Keratinocyte (primary cell): ENCODE results near the gene CLDN18. TPM values are rescaled to one million over a fixed set of nuclear protein-coding genes. Genes with fewer than 3 reads are reported as not detected.

Experiments
- DNase-seq: peaks from one replicate; pipeline ENCODE4 v3.0.0-alpha.2; 2011; ENCODE audit warnings: low read depth, missing footprints, low spot score
- FAIRE-seq: peaks from 2 replicates; lab custom pipeline; 2011; peaks lifted over from hg19 to GRCh38; lab: Jason Lieb, UNC
- H2AFZ ChIP-seq: 2 replicates; pipeline ENCODE4 v1.6.0; 2012; ENCODE audit warnings: low read length, control low read depth, inconsistent platforms; ENCODE audit not compliant: control insufficient read depth
- H3K27ac ChIP-seq: 2 replicates; pipeline ENCODE4 v1.5.1; 2011; ENCODE audit warnings: low read length; ENCODE audit not compliant: control insufficient read depth, insufficient read depth
- H3K27me3 ChIP-seq: 3 replicates; pipeline ENCODE4 v1.6.0; 2011; ENCODE audit warnings: low read length; ENCODE audit not compliant: control insufficient read depth, insufficient read depth; ENCODE audit errors: extremely low read depth
- H3K36me3 ChIP-seq, 2 experiments: 2 replicates in 1 of 2; 3 replicates in 1 of 2; pipeline ENCODE4 v1.5.1; 2011; ENCODE audit warnings: low read length in 2 of 2, mild to moderate bottlenecking in 1 of 2; ENCODE audit not compliant: control insufficient read depth in 2 of 2, insufficient read depth in 2 of 2; ENCODE audit errors: extremely low read depth in 1 of 2
- H3K4me1 ChIP-seq: 3 replicates; pipeline ENCODE4 v1.5.1; 2011; ENCODE audit warnings: low read length; ENCODE audit not compliant: control insufficient read depth, insufficient read depth; ENCODE audit errors: extremely low read depth
- H3K4me2 ChIP-seq: 3 replicates; pipeline ENCODE4 v1.6.0; 2011; ENCODE audit warnings: low read depth, low read length; ENCODE audit not compliant: control insufficient read depth, insufficient read depth; ENCODE audit errors: extremely low read depth
- H3K4me3 ChIP-seq, 3 experiments: fragments of 200-600 bp in 1 of 3; sonication (generic) in 1 of 3; 2 replicates in 2 of 3; 3 replicates in 1 of 3; pipeline ENCODE4 v1.5.1; 2011 to 2016; ENCODE audit warnings: low read length in 3 of 3, mild to moderate bottlenecking in 3 of 3, control low read depth in 2 of 3, inconsistent platforms in 1 of 3, low read depth in 1 of 3, mixed read lengths in 1 of 3, mixed run types in 1 of 3, moderate library complexity in 1 of 3; ENCODE audit not compliant: control insufficient read depth in 2 of 3, insufficient read depth in 2 of 3; ENCODE audit errors: extremely low read depth in 1 of 3
- H3K79me2 ChIP-seq: 2 replicates; pipeline ENCODE4 v1.6.0; 2012; ENCODE audit warnings: low read length; ENCODE audit not compliant: control insufficient read depth, insufficient read depth
- H3K9ac ChIP-seq: 3 replicates; pipeline ENCODE4 v1.6.0; 2011; ENCODE audit warnings: low read length; ENCODE audit not compliant: control insufficient read depth, insufficient read depth; ENCODE audit errors: extremely low read depth
- H3K9me1 ChIP-seq: 3 replicates; pipeline ENCODE4 v1.6.0; 2011; ENCODE audit warnings: low read length; ENCODE audit not compliant: control insufficient read depth, insufficient read depth; ENCODE audit errors: extremely low read depth
- H3K9me3 ChIP-seq: 2 replicates; pipeline ENCODE4 v1.5.1; 2012; ENCODE audit warnings: low read depth, low read length; ENCODE audit not compliant: control insufficient read depth
- H4K20me1 ChIP-seq: 3 replicates; pipeline ENCODE4 v1.6.0; 2011; ENCODE audit warnings: low read length; ENCODE audit not compliant: control insufficient read depth, insufficient read depth; ENCODE audit errors: extremely low read depth
- EZH2 ChIP-seq: IDR thresholded peaks from one replicate; pipeline ENCODE4 v1.6.1; 2012; ENCODE audit warnings: inconsistent platforms, mild to moderate bottlenecking, low read length, moderate library complexity
- dilution Hi-C: fragments of 300-500 bp; cut with MboI; formaldehyde crosslinking; loops from one replicate; pipeline ENCODE4 v1.7.0; 2020; ENCODE audit warnings: low sequenced_read_pairs; ENCODE audit not compliant: extremely low pct_ligation_motif_present
- polyA plus RNA-seq, 5 experiments: library from polyadenylated mRNA; depleted of rRNA in 3 of 5; stranded (reverse) in 3 of 5; stranded (forward) in 1 of 5; unstranded in 1 of 5; fragments of >200 nt; gene quantifications; 1 replicate in 1 of 5; 2 replicates in 3 of 5; 3 replicates in 1 of 5; pipeline versions ENCODE4 v1.2.1 to v1.2.3, GENCODE V29; 2011 to 2012; ENCODE audit warnings: missing spikeins in 2 of 5, low read depth in 1 of 5, low replicate concordance in 1 of 5
- TF ChIP-seq, protein P1 (sequence below), 3 experiments: IDR thresholded peaks in 1 of 3; conservative IDR thresholded peaks in 1 of 3; optimal IDR thresholded peaks in 1 of 3; 2 replicates in 2 of 3; 3 replicates in 1 of 3; pipeline versions ENCODE3 to v1.5.1; 2011; ENCODE audit warnings: low read length in 3 of 3, mild to moderate bottlenecking in 3 of 3, moderate library complexity in 2 of 3, control low read depth in 1 of 3, inconsistent platforms in 1 of 3; ENCODE audit not compliant: insufficient read depth in 2 of 3; ENCODE audit errors: extremely low read depth in 1 of 3

The CLDN18 gene
- polyA plus RNA-seq, 1 donor (not counting 4 experiments of a cell fraction or from before 2014, with no cell fraction given): not detected

DNA sequence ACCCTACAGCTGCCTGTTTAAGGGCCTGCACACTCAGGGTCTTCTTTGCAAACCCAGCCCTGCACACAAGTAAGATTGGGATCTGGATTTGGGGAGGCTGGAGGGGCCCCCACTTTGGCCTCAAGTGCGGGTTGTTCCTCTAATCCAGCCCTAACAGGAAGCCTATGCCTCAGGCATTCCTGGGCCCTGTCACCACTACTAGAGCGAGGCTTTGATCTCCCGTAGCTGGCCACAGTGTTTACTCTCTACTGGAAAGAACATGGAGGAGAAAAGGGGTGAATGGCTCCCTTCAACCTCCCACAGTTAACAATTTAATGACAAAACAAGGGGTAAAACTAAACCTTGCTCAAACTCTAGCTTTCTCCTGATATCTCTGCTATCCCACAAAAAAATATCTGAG, 57.0 kb downstream of the CLDN18 start:
- no peak overlapping the region for H2AFZ ChIP-seq
- no peak for FAIRE-seq

GRCh38 chr3:138068046-138068445, 58.1 kb downstream of the CLDN18 start:
- Histone ChIP-seq H3K9me3 (no peaks in the 10 kb centered on the region), H3K4me2 (no peak overlapping the region), H3K9me1 (no peaks in the 10 kb centered on the region), H3K36me3 (peaks cover 1 to 2% of the 10 kb centered on the region in 2 experiments), H4K20me1 (no peaks in the 10 kb centered on the region), H3K79me2 (no peaks in the 10 kb centered on the region), H3K9ac (no peak overlapping the region), H2AFZ (no peak overlapping the region), H3K4me1 (no peaks in the 10 kb centered on the region), H3K4me3 (no peak overlapping the region), H3K27ac (no peak overlapping the region), H3K27me3 (no peaks in the 10 kb centered on the region)
- FAIRE-seq (no peak), DNase-seq (no peak)
- TF ChIP-seq EZH2: no peak
- TF ChIP-seq, protein P1, sequence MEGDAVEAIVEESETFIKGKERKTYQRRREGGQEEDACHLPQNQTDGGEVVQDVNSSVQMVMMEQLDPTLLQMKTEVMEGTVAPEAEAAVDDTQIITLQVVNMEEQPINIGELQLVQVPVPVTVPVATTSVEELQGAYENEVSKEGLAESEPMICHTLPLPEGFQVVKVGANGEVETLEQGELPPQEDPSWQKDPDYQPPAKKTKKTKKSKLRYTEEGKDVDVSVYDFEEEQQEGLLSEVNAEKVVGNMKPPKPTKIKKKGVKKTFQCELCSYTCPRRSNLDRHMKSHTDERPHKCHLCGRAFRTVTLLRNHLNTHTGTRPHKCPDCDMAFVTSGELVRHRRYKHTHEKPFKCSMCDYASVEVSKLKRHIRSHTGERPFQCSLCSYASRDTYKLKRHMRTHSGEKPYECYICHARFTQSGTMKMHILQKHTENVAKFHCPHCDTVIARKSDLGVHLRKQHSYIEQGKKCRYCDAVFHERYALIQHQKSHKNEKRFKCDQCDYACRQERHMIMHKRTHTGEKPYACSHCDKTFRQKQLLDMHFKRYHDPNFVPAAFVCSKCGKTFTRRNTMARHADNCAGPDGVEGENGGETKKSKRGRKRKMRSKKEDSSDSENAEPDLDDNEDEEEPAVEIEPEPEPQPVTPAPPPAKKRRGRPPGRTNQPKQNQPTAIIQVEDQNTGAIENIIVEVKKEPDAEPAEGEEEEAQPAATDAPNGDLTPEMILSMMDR (optimal IDR thresholded peaks at IDR 0.05 in 1 of 3, IDR thresholded peaks at IDR 0.05 in 1 of 3, conservative IDR thresholded peaks at IDR 0.05 in 1 of 3; ENCODE audit: extremely low read depth in 1 of 3, insufficient read depth in 2 of 3, low read length in 3 of 3): no peak
- dilution Hi-C loops: no loop called here

More for the DNA sequence above, 57.0 kb downstream of the CLDN18 start:
- Histone ChIP-seq H4K20me1 (no peaks in the 10 kb centered on the region), H3K9ac (no peak overlapping the region), H3K4me1 (no peaks in the 10 kb centered on the region), H3K36me3 (peaks cover under 1 to 5% of the 10 kb centered on the region in 2 experiments), H3K4me3 (no peak overlapping the region), H3K27ac (no peak overlapping the region), H3K27me3 (no peaks in the 10 kb centered on the region), H3K9me3 (no peaks in the 10 kb centered on the region), H3K9me1 (no peaks in the 10 kb centered on the region), H3K79me2 (no peaks in the 10 kb centered on the region), H3K4me2 (no peak overlapping the region)
- no peak for DNase-seq
- dilution Hi-C loops: no loop called here
- no peak for TF ChIP-seq EZH2
- TF ChIP-seq, protein P1 (optimal IDR thresholded peaks at IDR 0.05 in 1 of 3, IDR thresholded peaks at IDR 0.05 in 1 of 3, conservative IDR thresholded peaks at IDR 0.05 in 1 of 3; ENCODE audit: extremely low read depth in 1 of 3, insufficient read depth in 2 of 3, low read length in 3 of 3): no peak
